Vagina (tissue), 2 donors: ENCODE measurements around the gene BUB3. TPM values are rescaled to one million over a fixed set of nuclear protein-coding genes. Genes with fewer than 3 reads are reported as not detected.

Source experiments
- DNase-seq, 2 donors: peaks; one replicate each; pipeline ENCODE4 v3.0.0-alpha.2; 2017; ENCODE audit errors: extremely low spot score in 2 of 2
- H3K27ac ChIP-seq: fragments of 200-600 bp; sonication (generic); one replicate; pipeline ENCODE4 v1.5.1; 2019
- H3K27me3 ChIP-seq: fragments of 200-600 bp; sonication (generic); one replicate; pipeline ENCODE4 v1.5.1; 2019
- H3K36me3 ChIP-seq, 2 donors: fragments of 200-600 bp; sonication (generic); one replicate each; pipeline ENCODE4 v1.5.1; 2017 to 2019
- H3K4me1 ChIP-seq: fragments of 200-600 bp; sonication (generic); one replicate; pipeline ENCODE4 v1.5.1; 2019
- H3K4me3 ChIP-seq, 2 donors: fragments of 200-600 bp; sonication (generic); 1 replicate in 1 of 2; 2 replicates in 1 of 2; pipeline ENCODE4 v1.5.1; 2016 to 2019
- H3K9me3 ChIP-seq: fragments of 200-600 bp; sonication (generic); one replicate; pipeline ENCODE4 v1.5.1; 2019
- POLR2A ChIP-seq, 2 donors: fragments of 450-650 bp; IDR thresholded peaks; one replicate each; pipeline ENCODE4 v1.6.1; 2017; ENCODE audit warnings: antibody characterized with exemption in 2 of 2, mild to moderate bottlenecking in 2 of 2, moderate library complexity in 2 of 2
- POLR2AphosphoS5 ChIP-seq, 2 donors: sonication (generic); formaldehyde crosslinking; IDR thresholded peaks; one replicate each; pipeline ENCODE4 v1.9.0; 2017; ENCODE audit warnings: antibody characterized with exemption in 2 of 2, mild to moderate bottlenecking in 2 of 2, low read depth in 1 of 2; ENCODE audit not compliant: insufficient read depth in 1 of 2
- intact Hi-C: fragments of 100-400 bp; cut with DNase I; formaldehyde crosslinking; loops from one replicate; pipeline ENCODE4 v1.15.1; 2023
- total RNA-seq: library from RNA; depleted of rRNA; stranded (reverse); fragments of >200 nt; gene quantifications from one replicate; pipeline ENCODE4 v1.2.3, GENCODE V29; 2016
- TF ChIP-seq, protein P1 (sequence below), 3 experiments: fragments of 450-650 bp in 2 of 3; fragments of 200-600 bp in 1 of 3; sonication (generic) in 1 of 3; IDR thresholded peaks; one replicate each; pipeline ENCODE4 v1.5.1; 2017 to 2019; ENCODE audit warnings: antibody characterized with exemption in 3 of 3, mild to moderate bottlenecking in 2 of 3, moderate library complexity in 2 of 3

The BUB3 gene
- total RNA-seq, 1 donor from 2014 or later, result 128 TPM

DNA sequence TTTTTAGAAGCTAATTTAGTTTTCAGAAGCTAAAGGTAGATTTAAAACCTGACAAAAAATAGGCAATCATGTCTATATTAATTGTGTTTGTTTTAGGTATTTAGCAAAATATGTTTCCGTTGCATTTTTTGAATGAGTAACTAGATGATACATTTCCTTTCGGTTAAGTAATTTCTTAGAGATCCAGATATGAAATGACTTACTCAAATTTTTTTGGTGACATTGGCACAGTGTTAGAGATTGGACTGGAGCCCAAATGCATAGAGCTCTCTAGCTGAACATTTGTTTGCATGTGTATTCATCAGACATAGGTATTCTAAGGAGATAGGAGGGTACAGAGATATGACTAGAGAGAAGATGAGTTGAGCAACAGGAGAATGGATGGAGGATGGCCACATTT lies 1.9 kb downstream of the BUB3 start:
- no peaks in the 10 kb centered on the region for H3K9me3 ChIP-seq
- intact Hi-C loops, result no loop called here

DNA sequence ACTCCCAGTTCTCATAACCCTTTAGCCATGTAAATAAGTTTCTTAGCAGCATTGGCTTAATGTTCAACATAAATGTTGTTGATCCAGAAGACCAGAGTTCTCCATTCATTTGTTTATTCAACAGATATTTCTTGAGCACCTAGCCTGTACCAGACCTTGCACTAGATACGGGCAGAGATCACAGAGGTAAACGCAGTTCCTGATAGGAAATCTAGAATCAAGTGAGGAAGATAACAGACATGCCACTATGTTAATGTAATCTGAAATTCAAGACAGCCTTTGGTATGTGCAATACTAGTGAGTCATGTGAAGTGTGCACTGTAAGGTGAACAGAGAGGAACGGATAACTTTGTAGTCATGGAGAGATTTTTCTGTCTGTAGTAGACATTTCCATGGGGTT lies 3.0 kb downstream of the BUB3 start:
- intact Hi-C loops, result no loop called here
- Histone ChIP-seq H3K4me1 (peaks cover 36% of the 10 kb centered on the region), H3K27me3 (no peaks in the 10 kb centered on the region), H3K27ac (no peak overlapping the region), H3K9me3 (no peaks in the 10 kb centered on the region), H3K4me3 (no peak overlapping the region), H3K36me3 (peaks cover 0 to 46% of the 10 kb centered on the region in 2 donors)
- DNase-seq, result no peak
- no peak for TF ChIP-seq POLR2A (IDR thresholded peaks at IDR 0.05)
- no peak for TF ChIP-seq POLR2AphosphoS5 (IDR thresholded peaks at IDR 0.05; ENCODE audit: insufficient read depth in 1 of 2, low read depth in 1 of 2)
- TF ChIP-seq, protein P1, sequence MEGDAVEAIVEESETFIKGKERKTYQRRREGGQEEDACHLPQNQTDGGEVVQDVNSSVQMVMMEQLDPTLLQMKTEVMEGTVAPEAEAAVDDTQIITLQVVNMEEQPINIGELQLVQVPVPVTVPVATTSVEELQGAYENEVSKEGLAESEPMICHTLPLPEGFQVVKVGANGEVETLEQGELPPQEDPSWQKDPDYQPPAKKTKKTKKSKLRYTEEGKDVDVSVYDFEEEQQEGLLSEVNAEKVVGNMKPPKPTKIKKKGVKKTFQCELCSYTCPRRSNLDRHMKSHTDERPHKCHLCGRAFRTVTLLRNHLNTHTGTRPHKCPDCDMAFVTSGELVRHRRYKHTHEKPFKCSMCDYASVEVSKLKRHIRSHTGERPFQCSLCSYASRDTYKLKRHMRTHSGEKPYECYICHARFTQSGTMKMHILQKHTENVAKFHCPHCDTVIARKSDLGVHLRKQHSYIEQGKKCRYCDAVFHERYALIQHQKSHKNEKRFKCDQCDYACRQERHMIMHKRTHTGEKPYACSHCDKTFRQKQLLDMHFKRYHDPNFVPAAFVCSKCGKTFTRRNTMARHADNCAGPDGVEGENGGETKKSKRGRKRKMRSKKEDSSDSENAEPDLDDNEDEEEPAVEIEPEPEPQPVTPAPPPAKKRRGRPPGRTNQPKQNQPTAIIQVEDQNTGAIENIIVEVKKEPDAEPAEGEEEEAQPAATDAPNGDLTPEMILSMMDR (IDR thresholded peaks at IDR 0.05), result no peak

More for the DNA sequence above, 1.9 kb downstream of the BUB3 start:
- Histone ChIP-seq H3K4me3 (no peak overlapping the region), H3K4me1 (peaks cover 41% of the 10 kb centered on the region), H3K27ac (no peak overlapping the region), H3K36me3 (peaks cover 0 to 36% of the 10 kb centered on the region in 2 donors), H3K27me3 (no peaks in the 10 kb centered on the region)
- no peak for DNase-seq
- TF ChIP-seq POLR2A (IDR thresholded peaks at IDR 0.05), result no peak

DNA sequence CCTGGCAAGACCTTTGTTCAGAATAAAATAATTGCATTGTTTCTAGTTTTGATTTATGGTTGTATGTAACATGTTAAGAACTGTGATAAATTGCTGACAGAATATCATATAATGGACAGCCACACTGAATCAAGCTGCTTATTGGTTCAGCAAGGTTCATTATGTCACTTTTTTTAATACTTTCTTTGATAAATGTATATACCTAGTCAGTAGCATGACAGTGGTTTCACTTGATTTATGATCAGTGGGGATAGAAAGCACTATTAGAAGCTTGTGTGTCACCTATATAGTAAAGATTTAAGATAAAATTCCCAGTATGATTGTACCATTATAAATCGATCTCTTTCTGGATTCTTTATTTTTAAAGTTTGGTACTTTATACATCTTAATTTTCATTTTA lies 4.5 kb downstream of the BUB3 start:
- H3K4me3 ChIP-seq, result no peak overlapping the region
- H3K4me1 ChIP-seq, result peaks cover 36% of the 10 kb centered on the region
- intact Hi-C loops, result no loop called here
- peaks cover 0 to 61% of the 10 kb centered on the region in 2 donors for H3K36me3 ChIP-seq
- TF ChIP-seq POLR2AphosphoS5 (IDR thresholded peaks at IDR 0.05; ENCODE audit: insufficient read depth in 1 of 2, low read depth in 1 of 2), result no peak
- TF ChIP-seq, protein P1 (IDR thresholded peaks at IDR 0.05), result no peak
- no peak for TF ChIP-seq POLR2A (IDR thresholded peaks at IDR 0.05)
- DNase-seq, result no peak
- H3K27ac ChIP-seq, result no peak overlapping the region
- no peaks in the 10 kb centered on the region for H3K27me3 ChIP-seq
- no peaks in the 10 kb centered on the region for H3K9me3 ChIP-seq

DNA sequence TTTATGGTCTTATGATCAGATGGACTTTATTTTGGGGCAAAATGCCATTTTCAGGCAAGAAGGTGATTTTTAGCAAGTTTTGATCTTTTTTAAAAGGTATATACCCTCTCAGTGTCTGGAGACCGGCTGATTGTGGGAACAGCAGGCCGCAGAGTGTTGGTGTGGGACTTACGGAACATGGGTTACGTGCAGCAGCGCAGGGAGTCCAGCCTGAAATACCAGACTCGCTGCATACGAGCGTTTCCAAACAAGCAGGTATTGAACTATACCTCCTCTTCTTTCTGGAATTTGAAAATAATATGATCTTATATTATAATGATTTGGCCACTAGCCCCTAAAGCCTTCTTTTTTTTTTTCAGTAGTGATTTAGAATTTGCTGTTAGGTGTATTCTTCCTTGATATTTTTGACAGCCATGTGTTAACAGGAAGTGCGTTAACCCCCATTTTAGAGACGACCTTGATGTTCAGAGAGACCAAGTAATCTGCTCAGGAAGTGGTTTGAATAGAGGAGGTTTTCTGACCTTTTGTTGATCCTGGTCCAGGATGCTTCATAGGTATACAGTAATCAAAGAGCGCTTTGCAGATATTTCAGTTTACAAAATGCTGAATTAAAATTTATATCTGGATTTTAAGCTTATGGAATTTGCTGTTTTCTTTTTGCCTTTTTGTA lies 6.2 kb downstream of the BUB3 start:
- Histone ChIP-seq H3K36me3 (peaks cover 0 to 74% of the 10 kb centered on the region in 2 donors), H3K9me3 (no peaks in the 10 kb centered on the region), H3K4me3 (no peak overlapping the region), H3K27me3 (no peaks in the 10 kb centered on the region), H3K4me1 (peaks cover 28% of the 10 kb centered on the region), H3K27ac (no peak overlapping the region)
- no peak for DNase-seq
- no peak for TF ChIP-seq POLR2AphosphoS5 (IDR thresholded peaks at IDR 0.05; ENCODE audit: insufficient read depth in 1 of 2, low read depth in 1 of 2)
- TF ChIP-seq, protein P1 (IDR thresholded peaks at IDR 0.05), result no peak
- no peak for TF ChIP-seq POLR2A (IDR thresholded peaks at IDR 0.05)
- intact Hi-C loops, result no loop called here

DNA sequence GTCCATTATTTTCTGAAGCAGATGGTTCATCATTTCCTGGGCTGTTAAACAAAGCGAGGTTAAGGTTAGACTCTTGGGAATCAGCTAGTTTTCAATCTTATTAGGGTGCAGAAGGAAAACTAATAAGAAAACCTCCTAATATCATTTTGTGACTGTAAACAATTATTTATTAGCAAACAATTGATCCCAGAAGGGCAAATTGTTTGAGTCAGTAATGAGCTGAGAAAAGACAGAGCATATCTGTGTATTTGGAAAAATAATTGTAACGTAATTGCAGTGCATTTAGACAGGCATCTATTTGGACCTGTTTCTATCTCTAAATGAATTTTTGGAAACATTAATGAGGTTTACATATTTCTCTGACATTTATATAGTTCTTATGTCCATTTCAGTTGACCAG lies 10.1 kb downstream of the BUB3 start:
- H3K36me3 ChIP-seq, result peaks cover 0 to 64% of the 10 kb centered on the region in 2 donors
- DNase-seq, result no peak
- no peak for TF ChIP-seq POLR2AphosphoS5 (IDR thresholded peaks at IDR 0.05; ENCODE audit: insufficient read depth in 1 of 2, low read depth in 1 of 2)
- TF ChIP-seq, protein P1 (IDR thresholded peaks at IDR 0.05), result no peak
- TF ChIP-seq POLR2A (IDR thresholded peaks at IDR 0.05), result no peak

More for the DNA sequence above, 10.1 kb downstream of the BUB3 start:
- Histone ChIP-seq H3K27me3 (no peaks in the 10 kb centered on the region), H3K9me3 (no peaks in the 10 kb centered on the region), H3K4me3 (no peak overlapping the region), H3K4me1 (no peaks in the 10 kb centered on the region), H3K27ac (no peak overlapping the region)
- intact Hi-C loops, result no loop called here
